IMR-90 (cell line): ENCODE measurements around the gene DTNA. TPM values are rescaled to one million over a fixed set of nuclear protein-coding genes. Genes with fewer than 3 reads are reported as not detected.

Experiments used
- ATAC-seq: fragments of 200-7000 bp; cut with Tn5 transposase; 2 replicates; pipeline ENCODE4 v1.9.1; 2020; ENCODE audit warnings: low read depth, mild to moderate bottlenecking, moderate library complexity
- BruUV-seq: library from RNA; stranded (reverse); fragments of 400-500 nt; replicated peaks from 2 replicates; lab custom pipeline; 2021; lab: Mats Ljungman, UMichigan
- CTCF ChIA-PET: fragments of 300-600 bp; formaldehyde crosslinking; extraction: SDS; loops from one replicate; lab custom pipeline; 2021; ENCODE audit warnings: antibody characterized with exemption; lab: Yijun Ruan, JAX
- POLR2A ChIA-PET: fragments of 300-600 bp; sonication (Branson Sonifier 250); formaldehyde crosslinking; loops from one replicate; lab custom pipeline; 2022; ENCODE audit warnings: antibody characterized with exemption; ENCODE audit not compliant: unreplicated experiment; lab: Charles Lee
- DNase-seq: peaks from one replicate; pipeline ENCODE4 v3.0.0; 2013
- H2AFZ ChIP-seq: replicated peaks from 2 replicates; pipeline ENCODE3; 2013; ENCODE audit warnings: low read length, mild to moderate bottlenecking; ENCODE audit not compliant: poor library complexity
- H2AK5ac ChIP-seq: 2 replicates; pipeline ENCODE4 v1.6.1; 2013; ENCODE audit warnings: low read depth, low read length, inconsistent platforms
- H2AK9ac ChIP-seq: replicated peaks from 2 replicates; pipeline ENCODE3; 2013; ENCODE audit warnings: mild to moderate bottlenecking, low read depth, low read length, moderate library complexity; ENCODE audit not compliant: poor library complexity
- H2BK120ac ChIP-seq: 2 replicates; pipeline ENCODE4 v1.6.1; 2013; ENCODE audit warnings: low read depth, low read length, inconsistent platforms
- H2BK15ac ChIP-seq: 3 replicates; pipeline ENCODE4 v1.6.1; 2013; ENCODE audit warnings: low read depth, low read length, inconsistent platforms
- H2BK20ac ChIP-seq: 2 replicates; pipeline ENCODE4 v1.6.1; 2013; ENCODE audit warnings: low read depth, mild to moderate bottlenecking, inconsistent platforms, low read length, moderate library complexity
- H2BK5ac ChIP-seq: 2 replicates; pipeline ENCODE4 v1.6.1; 2013; ENCODE audit warnings: mild to moderate bottlenecking, low read depth, low read length, inconsistent platforms; ENCODE audit not compliant: poor library complexity, severe bottlenecking
- H3K14ac ChIP-seq: replicated peaks from 2 replicates; pipeline ENCODE4 v1.6.1; 2013; ENCODE audit warnings: low read depth, low read length, inconsistent platforms
- H3K18ac ChIP-seq: 2 replicates; pipeline ENCODE4 v1.6.1; 2013; ENCODE audit warnings: low read depth, low read length, control low read depth
- H3K23ac ChIP-seq: 2 replicates; pipeline ENCODE4 v1.6.1; 2013; ENCODE audit warnings: low read depth, low read length, inconsistent platforms
- H3K27ac ChIP-seq: 2 replicates; pipeline ENCODE4 v1.5.1; 2013; ENCODE audit warnings: mild to moderate bottlenecking, control low read depth, low read length; ENCODE audit not compliant: insufficient read depth
- H3K27me3 ChIP-seq: 2 replicates; pipeline ENCODE4 v1.6.1; 2013; ENCODE audit warnings: low read length; ENCODE audit not compliant: control insufficient read depth, insufficient read depth
- H3K36me3 ChIP-seq: 2 replicates; pipeline ENCODE4 v1.6.1; 2013; ENCODE audit warnings: low read length, mixed read lengths; ENCODE audit not compliant: control insufficient read depth, insufficient read depth
- H3K4ac ChIP-seq: 2 replicates; pipeline ENCODE4 v1.6.1; 2013; ENCODE audit warnings: low read depth, low read length, inconsistent platforms
- H3K4me1 ChIP-seq: 2 replicates; pipeline ENCODE4 v1.6.1; 2013; ENCODE audit warnings: low read length, mixed read lengths; ENCODE audit not compliant: control insufficient read depth, insufficient read depth
- H3K4me2 ChIP-seq: 2 replicates; pipeline ENCODE4 v1.6.1; 2013; ENCODE audit warnings: low read depth, mild to moderate bottlenecking, control low read depth, low read length, moderate library complexity
- H3K4me3 ChIP-seq: 2 replicates; pipeline ENCODE4 v1.5.1; 2013; ENCODE audit warnings: low read depth, mild to moderate bottlenecking, control low read depth, low read length, moderate library complexity; ENCODE audit not compliant: insufficient read depth
- H3K56ac ChIP-seq: 2 replicates; pipeline ENCODE4 v1.6.1; 2013; ENCODE audit warnings: low read length, inconsistent platforms; ENCODE audit not compliant: insufficient read depth; ENCODE audit errors: extremely low read depth
- H3K79me1 ChIP-seq, 2 experiments: 2 replicates each; pipeline ENCODE4 v1.6.1; 2013; ENCODE audit warnings: low read length in 2 of 2, inconsistent platforms in 1 of 2, low read depth in 1 of 2
- H3K9ac ChIP-seq: 2 replicates; pipeline ENCODE4 v1.6.1; 2013; ENCODE audit warnings: low read depth, low read length, control low read depth
- H3K9me1 ChIP-seq: 2 replicates; pipeline ENCODE4 v1.6.1; 2013; ENCODE audit warnings: low read length, inconsistent platforms; ENCODE audit not compliant: insufficient read depth
- H3K9me3 ChIP-seq: 2 replicates; pipeline ENCODE4 v1.6.1; 2013; ENCODE audit warnings: low read length; ENCODE audit not compliant: control insufficient read depth, insufficient read depth
- H4K20me1 ChIP-seq: 2 replicates; pipeline ENCODE4 v1.6.1; 2013; ENCODE audit warnings: low read length, inconsistent platforms; ENCODE audit not compliant: insufficient read depth
- H4K5ac ChIP-seq: 2 replicates; pipeline ENCODE4 v1.6.1; 2013; ENCODE audit warnings: mild to moderate bottlenecking, low read depth, low read length, control low read depth
- H4K8ac ChIP-seq, 2 experiments: 2 replicates each; pipeline ENCODE4 v1.6.1; 2013; ENCODE audit warnings: low read depth in 2 of 2, low read length in 2 of 2, control low read depth in 1 of 2, inconsistent platforms in 1 of 2
- H4K91ac ChIP-seq: 2 replicates; pipeline ENCODE4 v1.6.1; 2013; ENCODE audit warnings: low read depth, low read length, inconsistent platforms; ENCODE audit not compliant: insufficient read depth
- CEBPB ChIP-seq: IDR thresholded peaks from 2 replicates; pipeline ENCODE4 v1.6.1; 2012; ENCODE audit warnings: low read depth, low read length, improper control_type of control experiment
- CTCF ChIP-seq: conservative IDR thresholded peaks from 2 replicates; pipeline ENCODE4 v1.5.1; 2012; ENCODE audit warnings: mild to moderate bottlenecking, low read depth, low read length, improper control_type of control experiment
- MXI1 ChIP-seq: IDR thresholded peaks from 2 replicates; pipeline ENCODE4 v1.6.1; 2012; ENCODE audit warnings: low read depth, mild to moderate bottlenecking, low read length, moderate library complexity, borderline replicate concordance
- NFE2L2 ChIP-seq: fragments of 150-350 bp; IDR thresholded peaks from 2 replicates; pipeline ENCODE4 v1.6.1; 2016; ENCODE audit warnings: low read depth, mild to moderate bottlenecking, low read length
- POLR2A ChIP-seq: IDR thresholded peaks from 2 replicates; pipeline ENCODE4 v1.6.1; 2012; ENCODE audit warnings: mild to moderate bottlenecking, low read depth, low read length
- RCOR1 ChIP-seq: IDR thresholded peaks from 2 replicates; pipeline ENCODE4 v1.6.1; 2012; ENCODE audit warnings: mild to moderate bottlenecking, low read length, improper control_type of control experiment; ENCODE audit not compliant: insufficient replicate concordance
- SMC3 ChIP-seq: fragments of 150-350 bp; IDR thresholded peaks from 2 replicates; pipeline ENCODE4 v1.6.1; 2016; ENCODE audit warnings: low read depth, mild to moderate bottlenecking, antibody characterized with exemption, low read length, moderate library complexity
- WGBS, 2 experiments: methylation state at CpG; one replicate each; pipeline versions ENCODE4 v1.1.5 to v1.1.7; 2013; ENCODE audit warnings: missing lambda C conversion rate in 2 of 2; ENCODE audit not compliant: insufficient read length in 1 of 2; ENCODE audit errors: extremely low coverage in 2 of 2; 5-methylcytosine and 5-hydroxymethylcytosine counted together
- dilution Hi-C: fragments of 300-500 bp; cut with HindIII; formaldehyde crosslinking; loops from one replicate; pipeline ENCODE4 v1.14.3; 2018; ENCODE audit warnings: low sequenced_read_pairs; ENCODE audit not compliant: unreplicated experiment
- in situ Hi-C: fragments of 300-500 bp; cut with MboI; formaldehyde crosslinking; loops from 3 replicates; pipeline ENCODE4 v1.14.3; 2019; ENCODE audit warnings: low sequenced_read_pairs, inconsistent platforms, mixed read lengths
- intact Hi-C: fragments of 100-400 bp; cut with micrococcal nuclease; formaldehyde crosslinking; loops from 2 replicates; pipeline ENCODE4 v1.10.0; 2022
- polyA plus RNA-seq, 3 experiments: library from polyadenylated mRNA; depleted of rRNA; stranded (reverse); fragments of >200 nt; gene quantifications; 2 replicates each; pipeline ENCODE4 v1.2.3, GENCODE V29; 2012; ENCODE audit warnings: low replicate concordance in 1 of 3
- total RNA-seq: library from RNA; depleted of rRNA; stranded (reverse); fragments of >200 nt; gene quantifications from 2 replicates; pipeline ENCODE4 v1.2.3, GENCODE V29; 2012

The DTNA gene
- total and polyA plus RNA-seq, 2 of the 4 experiments (the other 2 are of a cell fraction): 9.5 to 10.8 TPM

- CTCF ChIA-PET: no interaction called here
- peaks cover 2% of the 10 kb centered on the region; the same call in 1 of the 2 replicates for H3K9me1 ChIP-seq
- H2AK5ac ChIP-seq: no peak overlapping the region
- no peak overlapping the region for H3K56ac ChIP-seq
- H2BK5ac ChIP-seq: no peak overlapping the region
- WGBS, 2 experiments: no CpG with 5 or more reads among the region's 5 CpGs
- no peak overlapping the region for H4K8ac ChIP-seq
- H3K79me1 ChIP-seq: no peaks in the 10 kb centered on the region
- no peak overlapping the region for H4K5ac ChIP-seq
- in situ Hi-C loops: no loop called here
- ATAC-seq (no peak), DNase-seq (no peak)
- H2BK15ac ChIP-seq: no peak overlapping the region
- H3K4me2 ChIP-seq: no peak overlapping the region
- no peak overlapping the region for H3K18ac ChIP-seq
- no peak overlapping the region for H4K91ac ChIP-seq
- intact Hi-C loops: no loop called here
- H3K4me1 ChIP-seq: peaks cover under 1% of the 10 kb centered on the region
- H4K20me1 ChIP-seq: no peaks in the 10 kb centered on the region
- no peak overlapping the region for H3K9ac ChIP-seq
- TF ChIP-seq RCOR1 (no peak), CTCF (no peak), CEBPB (no peak), SMC3 (no peak), POLR2A (no peak), NFE2L2 (no peak), MXI1 (no peak)
- H2AK9ac ChIP-seq: no peak overlapping the region
- no peaks in the 10 kb centered on the region for H3K36me3 ChIP-seq
- no peak overlapping the region for H3K14ac ChIP-seq
- POLR2A ChIA-PET: no interaction called here
- H3K27ac ChIP-seq: no peak overlapping the region
- no peak overlapping the region for H3K23ac ChIP-seq
- no peak overlapping the region for H3K4ac ChIP-seq
- no TSS peak for BruUV-seq
- no peak overlapping the region for H2AFZ ChIP-seq
- H3K27me3 ChIP-seq: no peaks in the 10 kb centered on the region
- dilution Hi-C loops: no loop called here
- no peak overlapping the region for H2BK120ac ChIP-seq
- no peak overlapping the region for H3K4me3 ChIP-seq
- no peak overlapping the region for H2BK20ac ChIP-seq
- H3K9me3 ChIP-seq: no peaks in the 10 kb centered on the region
Observed at GRCh38 chr18:34757666-34758065, 47.6 kb downstream of the DTNA start.
